LNCAP (cell line): ENCODE measurements around the gene PTPRN2.

Experiments
- TF ChIP-seq, protein P1 (sequence below): fragments of 450-650 bp; IDR thresholded peaks from 2 replicates; pipeline ENCODE4 v1.5.1; 2017; ENCODE audit warnings: mild to moderate bottlenecking

Gene PTPRN2

DNA sequence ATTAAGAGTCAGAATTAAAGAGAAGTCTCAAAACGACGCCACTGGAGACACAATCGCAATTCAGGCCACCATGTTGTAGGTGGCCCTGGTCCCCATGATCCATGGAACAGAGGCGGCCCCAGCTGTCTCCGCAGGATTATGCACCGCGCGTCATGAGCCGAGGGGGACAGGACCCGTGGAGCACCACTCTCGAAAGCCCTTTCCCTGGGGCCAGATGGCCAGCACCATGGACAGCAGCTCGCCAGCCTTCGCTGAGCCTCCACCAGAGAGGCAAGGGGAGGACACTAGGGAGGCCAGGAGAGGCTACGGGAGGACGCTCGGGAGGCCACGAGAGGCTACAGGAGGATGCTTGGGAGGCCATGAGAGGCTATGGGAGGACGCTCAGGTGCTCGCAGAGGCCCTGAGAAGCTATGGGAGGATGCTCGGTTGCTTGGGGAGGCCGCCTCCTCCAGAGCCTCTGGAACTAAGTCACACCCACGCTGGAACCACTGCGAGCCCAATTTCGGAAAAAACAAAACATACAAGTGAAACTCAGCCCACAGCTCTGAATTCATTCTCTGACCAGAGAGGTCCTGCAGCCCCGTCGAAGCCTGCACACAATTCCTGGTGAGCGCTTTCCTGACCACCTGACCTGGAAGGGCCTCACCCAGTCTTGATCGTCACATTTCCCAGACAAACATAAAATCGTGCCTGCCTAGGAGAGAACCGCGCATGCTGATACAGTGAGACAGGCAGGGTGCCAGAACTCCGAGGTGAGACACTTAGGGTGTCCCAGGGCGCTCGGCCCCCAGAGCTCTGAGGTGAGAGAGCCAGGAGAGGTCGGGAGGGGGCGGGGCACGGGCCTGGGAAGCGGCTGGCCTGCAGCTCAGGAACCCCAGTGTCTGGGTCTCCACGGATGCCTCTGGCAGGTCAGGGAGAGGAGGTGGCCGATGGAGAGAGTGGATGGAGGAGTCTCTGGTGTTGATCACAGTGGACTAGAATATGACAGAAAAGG, 224.4 kb downstream of the PTPRN2 start:
- TF ChIP-seq, protein P1, sequence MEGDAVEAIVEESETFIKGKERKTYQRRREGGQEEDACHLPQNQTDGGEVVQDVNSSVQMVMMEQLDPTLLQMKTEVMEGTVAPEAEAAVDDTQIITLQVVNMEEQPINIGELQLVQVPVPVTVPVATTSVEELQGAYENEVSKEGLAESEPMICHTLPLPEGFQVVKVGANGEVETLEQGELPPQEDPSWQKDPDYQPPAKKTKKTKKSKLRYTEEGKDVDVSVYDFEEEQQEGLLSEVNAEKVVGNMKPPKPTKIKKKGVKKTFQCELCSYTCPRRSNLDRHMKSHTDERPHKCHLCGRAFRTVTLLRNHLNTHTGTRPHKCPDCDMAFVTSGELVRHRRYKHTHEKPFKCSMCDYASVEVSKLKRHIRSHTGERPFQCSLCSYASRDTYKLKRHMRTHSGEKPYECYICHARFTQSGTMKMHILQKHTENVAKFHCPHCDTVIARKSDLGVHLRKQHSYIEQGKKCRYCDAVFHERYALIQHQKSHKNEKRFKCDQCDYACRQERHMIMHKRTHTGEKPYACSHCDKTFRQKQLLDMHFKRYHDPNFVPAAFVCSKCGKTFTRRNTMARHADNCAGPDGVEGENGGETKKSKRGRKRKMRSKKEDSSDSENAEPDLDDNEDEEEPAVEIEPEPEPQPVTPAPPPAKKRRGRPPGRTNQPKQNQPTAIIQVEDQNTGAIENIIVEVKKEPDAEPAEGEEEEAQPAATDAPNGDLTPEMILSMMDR: no peak

DNA sequence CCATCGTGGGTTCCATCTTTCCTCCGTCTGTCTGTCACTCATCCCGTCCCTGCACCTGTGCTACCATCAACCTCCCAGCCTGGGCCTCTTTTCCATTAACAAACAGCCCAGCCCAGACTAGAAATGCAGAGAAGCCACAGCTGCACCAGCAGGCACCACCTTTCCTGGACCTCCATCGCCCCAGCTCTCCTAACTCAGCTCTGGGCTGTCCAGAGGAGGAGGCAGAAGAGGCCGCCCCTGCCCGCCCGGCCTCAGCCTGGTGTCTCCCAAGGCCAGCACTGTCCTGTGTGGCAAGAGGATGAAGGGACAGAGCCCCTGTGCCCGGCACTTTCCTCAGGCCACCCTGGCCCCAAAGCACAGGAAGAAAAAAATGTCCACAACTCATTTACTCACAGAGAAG, 225.6 kb downstream of the PTPRN2 start:
- TF ChIP-seq, protein P1: no peak

DNA sequence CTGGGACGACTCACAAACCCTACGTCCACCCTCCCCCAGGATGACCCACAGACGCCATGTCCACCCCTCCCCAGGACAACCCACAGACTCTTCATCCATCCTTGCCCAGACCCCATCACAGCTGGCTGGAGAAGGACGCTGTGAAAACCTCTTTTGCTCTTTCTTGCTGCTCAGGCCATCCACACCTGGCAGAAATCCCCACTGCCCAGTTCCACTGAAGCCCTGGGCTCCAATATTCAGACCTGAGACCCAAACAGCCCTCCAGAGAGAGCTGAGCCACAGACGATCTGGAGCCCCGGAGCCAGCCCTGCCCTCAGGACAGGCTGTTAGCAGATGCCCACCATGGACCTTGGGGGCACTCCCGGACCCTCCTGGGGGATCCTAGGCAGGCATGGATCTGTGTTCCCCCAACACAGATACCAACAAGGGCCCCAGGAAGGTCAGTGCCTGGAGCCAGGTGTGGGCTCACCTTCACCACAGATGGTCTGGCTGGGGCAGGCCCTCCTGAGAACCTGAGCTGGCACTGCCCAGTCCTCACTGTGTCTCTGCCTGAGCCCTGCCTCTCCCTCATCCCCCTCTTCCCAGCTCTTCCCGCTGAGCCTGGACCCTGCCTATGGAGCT, 226.2 kb downstream of the PTPRN2 start:
- TF ChIP-seq, protein P1: no peak

DNA sequence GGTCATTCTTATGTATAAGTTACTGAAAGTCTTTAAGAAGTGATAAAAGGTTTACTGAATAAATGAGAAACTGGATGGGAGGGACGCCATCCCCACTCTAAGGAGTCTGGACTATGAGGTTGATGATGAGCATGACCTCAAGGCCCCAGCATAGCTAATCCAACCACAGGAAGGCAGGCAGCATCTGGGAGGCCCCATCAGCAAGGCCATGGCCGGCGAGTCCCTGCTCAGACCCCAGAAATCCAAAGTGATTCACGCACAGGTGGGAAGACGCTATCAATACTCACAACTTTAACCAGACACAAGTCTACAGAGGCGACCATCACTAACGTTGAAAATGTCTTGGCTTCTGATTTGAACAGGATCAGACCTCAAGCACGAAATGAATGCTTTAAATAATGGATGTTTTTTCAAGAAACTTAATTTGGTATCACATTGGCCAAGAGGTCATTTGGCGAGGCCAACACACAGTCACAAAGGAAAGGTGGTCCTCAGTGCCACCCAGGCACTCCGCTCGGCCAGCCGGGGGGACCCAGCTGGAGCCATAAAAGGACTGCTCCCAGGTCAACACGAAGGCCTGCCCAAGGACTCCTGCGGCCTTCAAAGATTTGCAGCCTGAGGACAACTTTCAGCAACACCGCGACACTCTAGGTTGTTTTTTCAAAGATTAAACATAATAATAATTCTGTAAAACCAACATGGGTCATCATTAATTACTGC, 228.5 kb downstream of the PTPRN2 start:
- TF ChIP-seq, protein P1: no peak

DNA sequence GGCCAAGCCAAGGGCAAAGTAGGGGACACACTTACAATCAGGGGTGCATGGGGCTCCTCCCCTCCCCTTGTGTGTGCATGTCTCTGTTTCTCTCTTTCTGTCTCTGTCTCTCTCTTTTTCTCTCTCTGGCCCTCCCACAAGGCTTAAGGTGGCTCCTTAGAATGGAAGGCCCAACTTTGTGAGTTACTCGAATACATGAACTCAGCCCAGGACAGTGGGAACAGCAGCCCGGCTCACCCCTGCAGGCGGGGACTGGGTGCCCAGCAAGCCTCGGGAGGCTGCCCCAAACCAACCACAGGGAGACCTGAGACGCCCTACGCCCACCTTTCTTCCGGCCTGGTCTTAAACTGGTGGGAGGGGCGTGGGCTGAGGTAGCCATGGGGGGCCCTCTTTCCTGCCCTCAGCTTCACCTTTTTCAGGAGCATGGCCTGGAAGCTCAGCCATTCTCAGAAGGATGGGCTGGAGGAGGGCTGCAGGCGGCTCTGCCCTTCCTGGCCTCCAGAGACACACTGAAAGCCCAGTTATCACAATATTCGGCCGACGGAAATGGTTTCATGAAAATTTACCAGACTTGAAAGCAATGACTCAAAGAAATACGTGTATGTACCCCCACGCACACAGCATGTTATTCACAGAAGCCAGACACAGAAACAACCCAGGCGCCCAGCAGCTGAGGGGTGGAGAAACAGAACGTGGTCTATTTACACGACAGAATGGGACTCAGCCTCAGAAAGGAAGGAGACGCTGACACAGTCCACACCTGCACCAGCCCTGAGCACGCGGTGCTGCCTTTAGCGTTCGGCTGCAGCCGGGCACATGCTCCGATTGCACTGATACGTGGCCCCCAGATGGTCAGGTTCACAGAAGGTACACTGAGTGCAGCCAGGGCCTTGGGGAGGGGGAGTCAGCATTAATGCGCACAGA, 229.5 kb downstream of the PTPRN2 start:
- TF ChIP-seq, protein P1: no peak

DNA sequence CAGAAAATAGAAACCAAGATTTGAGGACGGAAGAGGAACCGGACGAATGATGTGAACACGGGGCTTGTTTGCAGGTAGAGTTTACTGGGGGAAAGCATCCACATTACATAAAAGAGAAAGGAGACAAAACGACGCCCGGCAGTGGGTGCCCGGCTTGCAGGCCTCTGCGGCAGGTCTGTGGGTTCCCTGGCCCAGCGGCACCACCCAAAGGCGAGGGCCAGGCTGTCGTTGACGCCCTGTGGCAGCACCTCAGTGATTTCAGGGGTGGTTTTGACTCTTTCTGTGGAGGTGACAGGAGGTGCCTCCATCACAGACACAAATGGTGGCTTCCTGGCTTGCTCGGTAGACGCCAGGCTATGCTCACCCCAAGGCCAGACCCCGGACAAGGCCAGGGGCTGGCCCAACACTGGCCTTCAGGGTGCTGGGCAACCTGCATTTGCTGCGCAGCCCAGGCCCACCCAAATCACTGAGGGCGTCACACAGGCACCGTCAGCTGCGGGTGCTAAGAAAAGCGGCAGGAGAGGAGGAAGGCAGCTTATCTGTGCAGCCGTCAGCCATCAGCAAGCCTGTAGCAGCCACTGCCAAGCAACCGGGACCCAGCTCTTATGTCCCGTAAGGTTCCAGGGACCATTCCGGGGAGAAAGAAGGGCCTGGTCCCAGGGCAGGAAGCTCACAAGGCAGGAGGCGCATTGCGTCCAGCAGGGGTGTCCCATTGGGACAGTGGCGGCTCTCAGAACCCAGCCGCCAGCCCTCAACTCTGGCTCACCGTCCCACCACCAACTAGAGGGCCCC, 230.3 kb downstream of the PTPRN2 start:
- TF ChIP-seq, protein P1: no peak
